GM18508 (cell line): Measurements from ENCODE around the gene ANGPTL1.

Experiments used
- ATAC-seq: cut with Tn5 transposase; IDR thresholded peaks from one replicate; pipeline ENCODE4 v1.9.1; 2021; ENCODE audit warnings: moderate number of reproducible peaks; ENCODE audit not compliant: insufficient read depth, unreplicated experiment

The ANGPTL1 gene, protein sequence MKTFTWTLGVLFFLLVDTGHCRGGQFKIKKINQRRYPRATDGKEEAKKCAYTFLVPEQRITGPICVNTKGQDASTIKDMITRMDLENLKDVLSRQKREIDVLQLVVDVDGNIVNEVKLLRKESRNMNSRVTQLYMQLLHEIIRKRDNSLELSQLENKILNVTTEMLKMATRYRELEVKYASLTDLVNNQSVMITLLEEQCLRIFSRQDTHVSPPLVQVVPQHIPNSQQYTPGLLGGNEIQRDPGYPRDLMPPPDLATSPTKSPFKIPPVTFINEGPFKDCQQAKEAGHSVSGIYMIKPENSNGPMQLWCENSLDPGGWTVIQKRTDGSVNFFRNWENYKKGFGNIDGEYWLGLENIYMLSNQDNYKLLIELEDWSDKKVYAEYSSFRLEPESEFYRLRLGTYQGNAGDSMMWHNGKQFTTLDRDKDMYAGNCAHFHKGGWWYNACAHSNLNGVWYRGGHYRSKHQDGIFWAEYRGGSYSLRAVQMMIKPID

DNA sequence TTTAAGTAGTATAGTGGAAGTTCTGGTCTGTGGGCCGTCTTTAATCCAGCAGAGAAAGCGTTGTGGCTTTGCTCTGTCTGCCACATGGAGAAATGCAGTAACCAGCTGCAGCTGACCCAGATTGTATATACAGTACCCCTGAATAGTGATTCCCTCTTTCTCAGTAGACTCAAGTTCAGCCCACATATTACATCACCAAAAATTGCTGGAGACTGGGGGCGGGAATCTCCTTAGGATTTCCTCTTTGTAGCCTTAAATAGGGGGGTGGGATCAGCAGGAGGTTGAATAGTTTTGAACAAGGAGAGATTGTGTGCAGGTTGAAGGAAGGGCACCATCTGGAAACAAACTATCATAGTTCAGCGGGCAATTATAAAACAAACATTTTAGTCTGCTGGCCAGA is at the start of gene ANGPTL1:
ANGPTL1 (minus strand) TSS at position 134 of the 400 bp plus-strand sequence. CDS start 5,301 bp downstream, outside the sequence.
- ATAC-seq: no peak

DNA sequence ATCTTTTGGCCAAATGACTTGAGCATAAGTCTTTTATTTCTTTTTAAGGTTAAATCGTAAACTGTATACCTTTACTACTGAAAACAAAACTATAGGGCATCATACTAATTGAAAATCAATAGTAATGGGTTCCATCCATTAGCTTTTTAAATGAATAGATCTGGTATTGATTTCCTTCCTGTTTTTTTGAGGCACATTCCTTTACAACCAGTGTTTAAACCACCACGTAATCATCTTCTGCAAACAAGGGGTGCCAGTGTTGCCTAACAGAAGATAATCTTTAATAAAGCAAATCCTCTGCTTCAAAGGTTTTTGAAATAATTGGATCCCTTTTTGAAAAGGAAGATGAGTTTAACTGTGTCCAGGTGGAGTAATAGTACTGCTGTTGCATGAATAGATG is 48.7 kb upstream of the ANGPTL1 start:
- ATAC-seq: no peak

DNA sequence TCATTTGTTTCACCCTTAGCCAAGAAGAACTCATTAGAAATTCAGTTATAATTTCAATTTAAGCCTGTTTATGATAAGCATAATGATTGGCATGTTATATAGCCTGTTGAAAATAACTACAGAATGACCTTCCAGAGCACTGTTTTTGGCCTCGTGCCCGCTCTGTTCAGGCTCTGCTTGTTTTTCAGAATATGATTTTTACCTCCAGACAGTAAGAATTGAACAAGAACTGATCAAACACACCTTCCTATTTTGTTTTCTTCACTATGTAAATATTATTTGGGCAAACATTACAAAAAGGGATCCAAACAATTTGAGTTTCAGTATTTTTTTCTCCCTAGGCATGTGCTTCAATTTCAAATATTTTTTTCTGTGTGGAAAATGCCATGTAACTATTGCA is 48.1 kb upstream of the ANGPTL1 start:
- no peak for ATAC-seq

DNA sequence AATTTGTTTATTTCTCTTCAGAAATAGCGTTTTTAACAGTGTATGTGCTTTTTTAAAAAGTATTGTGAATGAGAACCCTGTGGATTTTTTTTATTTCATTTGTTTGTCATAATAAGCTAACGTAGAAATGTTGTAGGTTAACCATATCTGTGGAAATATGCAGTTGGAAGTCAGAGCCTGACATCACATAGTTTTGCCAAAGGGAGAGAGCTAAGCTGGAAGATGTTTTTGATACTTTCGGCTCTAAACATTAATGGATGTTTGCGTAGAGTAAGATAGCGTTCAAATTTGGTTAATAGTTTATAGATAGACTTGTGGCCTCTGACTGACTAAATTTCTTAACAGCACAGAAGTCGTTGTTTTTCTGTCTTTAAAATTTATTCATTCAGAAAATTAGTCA is 47.4 kb upstream of the ANGPTL1 start:
- ATAC-seq: no peak

DNA sequence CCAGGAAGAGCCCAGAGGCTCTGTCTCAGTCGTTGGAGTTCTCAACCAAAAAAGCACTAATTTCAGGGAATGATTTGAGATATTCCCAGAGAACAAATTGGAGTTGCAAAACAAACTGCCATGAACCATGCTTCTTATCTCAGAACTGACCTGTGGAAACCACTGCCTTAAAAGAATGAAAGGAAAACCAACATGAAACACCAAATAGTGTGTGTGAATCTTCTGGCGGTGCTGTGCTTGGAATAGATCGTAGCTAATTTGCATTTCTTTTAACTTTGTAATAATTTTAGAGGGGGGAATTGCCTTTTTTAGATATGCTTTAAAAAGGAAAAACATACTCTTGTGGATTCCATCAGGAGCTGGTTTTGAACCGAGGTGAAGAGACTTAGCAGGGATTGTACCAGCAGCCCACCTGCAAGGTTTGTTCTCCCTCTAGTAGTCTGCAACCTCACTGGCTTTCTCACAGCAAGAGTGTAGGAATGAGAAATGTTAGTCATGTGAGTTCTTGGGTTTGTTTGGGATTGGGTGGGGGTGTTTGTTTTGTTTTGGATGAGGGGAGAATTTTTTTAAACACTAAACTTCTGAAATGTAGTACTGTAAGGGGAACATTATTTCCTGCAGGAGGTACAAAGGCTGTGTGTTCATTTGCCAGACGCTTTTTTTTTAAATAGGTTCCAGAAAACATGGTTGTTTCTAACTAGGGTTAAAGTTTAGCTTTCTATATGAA is 45.7 kb upstream of the ANGPTL1 start:
- ATAC-seq: no peak

DNA sequence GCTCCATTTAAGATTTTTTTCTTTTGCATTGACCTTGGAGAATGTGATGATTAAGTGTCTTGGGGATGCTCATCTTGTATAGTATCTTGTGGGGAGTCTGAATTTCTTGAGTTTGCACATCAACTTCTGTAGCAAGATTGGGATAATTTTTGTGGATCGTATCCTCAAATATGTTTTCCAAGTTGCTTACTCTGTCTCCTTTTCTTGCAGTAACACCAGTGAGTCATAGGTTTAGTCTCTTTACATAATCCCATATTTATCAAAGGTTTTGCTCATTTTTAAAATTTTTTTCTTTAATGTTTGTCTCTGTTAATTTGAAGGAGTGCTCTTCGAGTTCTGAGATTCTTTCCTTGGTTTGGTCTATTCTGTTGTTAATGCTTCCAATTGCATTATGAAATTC is 41.7 kb upstream of the ANGPTL1 start:
- ATAC-seq: no peak

DNA sequence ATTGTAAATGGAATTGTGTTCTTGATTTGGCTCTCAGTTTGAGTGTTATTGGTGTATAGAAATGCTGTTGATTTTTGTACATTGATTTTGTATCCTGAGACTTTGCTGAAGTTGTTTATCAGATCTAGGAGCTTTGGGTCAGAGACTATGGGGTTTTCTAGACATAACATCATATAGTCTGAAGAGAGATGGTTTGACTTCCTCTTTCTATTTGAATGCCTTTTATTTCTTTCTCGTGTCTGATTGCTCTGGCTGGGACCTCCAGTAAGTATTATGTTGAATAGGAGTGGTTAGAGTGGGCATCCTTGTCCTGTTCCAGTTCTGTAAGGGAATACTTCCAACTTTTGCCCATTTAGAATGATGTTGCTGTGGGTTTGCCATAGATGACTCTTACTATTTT is 39.1 kb upstream of the ANGPTL1 start:
- no peak for ATAC-seq

DNA sequence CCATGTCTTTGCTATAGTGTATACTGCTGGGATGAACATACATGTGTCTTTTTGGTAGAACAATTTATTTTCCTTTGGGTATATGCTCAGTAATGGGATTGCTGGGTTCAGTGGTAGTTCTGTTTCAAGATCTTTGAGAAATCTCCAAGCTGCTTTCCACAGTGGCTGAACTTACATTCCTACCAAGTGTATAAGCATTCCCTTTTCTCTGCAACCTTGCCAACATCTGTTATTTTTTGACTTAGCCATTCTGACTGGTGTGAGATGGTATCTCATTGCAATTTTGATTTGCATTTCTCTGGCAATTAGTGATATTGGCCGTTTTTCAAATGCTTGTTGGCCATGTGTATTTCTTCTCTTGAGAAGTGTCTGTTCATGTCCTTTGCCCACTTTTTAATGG is 37.5 kb upstream of the ANGPTL1 start:
- no peak for ATAC-seq

DNA sequence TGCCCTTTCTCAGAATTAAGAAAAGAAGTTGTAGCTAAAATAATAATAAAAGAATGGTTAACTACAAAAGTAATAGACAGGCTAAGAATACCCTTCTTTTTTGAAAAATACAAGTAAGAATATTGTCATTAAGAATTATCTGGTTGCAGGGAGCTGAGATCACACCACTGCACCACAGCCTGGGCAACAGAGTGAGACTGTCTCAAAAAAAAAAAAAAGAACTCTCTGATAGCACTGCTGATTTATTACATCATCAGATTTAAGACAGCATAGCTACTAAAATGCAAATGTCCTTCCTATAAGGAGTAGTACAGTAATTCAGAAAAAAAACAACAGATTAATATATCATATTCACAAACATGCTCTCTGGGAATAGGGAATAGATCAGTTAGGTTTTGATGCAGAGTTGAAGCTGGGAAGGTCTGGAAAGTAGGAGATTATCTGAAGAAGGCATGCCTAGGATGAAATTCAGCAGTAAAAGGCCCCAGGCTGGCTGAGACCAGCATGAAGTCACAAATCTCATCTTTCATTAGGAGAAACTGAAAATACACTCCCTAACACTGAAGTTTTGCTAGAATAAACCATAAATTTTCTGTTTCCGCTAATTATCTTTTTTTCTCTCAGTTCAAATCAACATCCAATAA is 30.7 kb upstream of the ANGPTL1 start:
- no peak for ATAC-seq

DNA sequence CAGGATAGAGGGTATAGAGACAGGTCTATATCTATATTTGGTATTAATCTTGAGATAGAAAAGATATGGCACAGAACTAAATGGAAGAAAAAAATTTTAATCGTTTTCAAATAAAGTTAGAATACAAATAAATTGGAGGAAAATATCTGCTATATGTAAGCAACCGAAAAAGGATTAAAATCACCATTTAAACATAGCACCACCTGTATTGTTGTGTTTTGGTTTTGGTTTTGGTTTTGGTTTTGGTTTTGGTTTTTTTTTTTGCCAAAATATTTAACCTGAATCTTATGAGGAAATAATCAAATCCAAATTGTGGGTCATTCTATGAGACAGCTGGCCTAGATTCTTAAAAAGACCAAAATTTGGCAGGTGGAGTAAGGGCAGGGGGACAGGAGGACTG is 28.5 kb upstream of the ANGPTL1 start:
- ATAC-seq: no peak

DNA sequence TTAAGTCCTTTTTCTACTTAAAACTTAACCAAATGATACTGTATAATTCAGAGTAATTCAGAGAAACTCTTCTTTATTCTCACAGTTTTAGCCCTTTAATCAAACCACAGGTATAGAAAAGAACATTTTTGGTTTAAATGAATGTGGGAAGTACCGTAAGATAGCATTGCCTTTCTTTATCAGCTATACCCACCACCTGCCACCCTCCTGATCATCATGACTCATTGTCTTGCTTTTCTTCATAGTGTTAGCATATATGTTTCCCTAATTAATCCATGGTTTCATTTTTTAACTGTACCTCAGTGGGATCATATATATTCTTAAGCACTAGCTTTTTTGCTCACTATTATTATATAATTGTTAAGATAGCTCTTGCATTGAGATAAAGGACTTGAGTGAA is 27.5 kb upstream of the ANGPTL1 start:
- no peak for ATAC-seq

DNA sequence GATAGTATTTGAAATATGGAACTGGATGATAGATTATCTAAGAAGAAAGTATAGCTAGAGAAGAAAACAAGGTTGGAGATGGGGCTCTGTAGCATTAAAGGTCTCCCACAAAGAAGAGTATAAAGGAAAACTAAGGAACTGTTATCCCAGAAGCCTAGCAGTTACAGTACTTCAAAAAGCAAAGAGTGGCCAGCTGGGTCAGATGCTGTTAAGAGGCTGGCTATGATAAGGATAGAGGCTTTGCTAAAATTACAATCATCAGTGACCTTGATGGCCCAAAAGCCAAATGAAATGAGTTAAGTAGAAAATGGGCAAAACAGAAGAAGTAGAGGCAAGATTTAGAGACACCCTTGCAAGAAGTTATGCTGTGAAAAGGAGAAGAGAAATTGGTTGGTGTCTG is 25.1 kb upstream of the ANGPTL1 start:
- ATAC-seq: no peak

DNA sequence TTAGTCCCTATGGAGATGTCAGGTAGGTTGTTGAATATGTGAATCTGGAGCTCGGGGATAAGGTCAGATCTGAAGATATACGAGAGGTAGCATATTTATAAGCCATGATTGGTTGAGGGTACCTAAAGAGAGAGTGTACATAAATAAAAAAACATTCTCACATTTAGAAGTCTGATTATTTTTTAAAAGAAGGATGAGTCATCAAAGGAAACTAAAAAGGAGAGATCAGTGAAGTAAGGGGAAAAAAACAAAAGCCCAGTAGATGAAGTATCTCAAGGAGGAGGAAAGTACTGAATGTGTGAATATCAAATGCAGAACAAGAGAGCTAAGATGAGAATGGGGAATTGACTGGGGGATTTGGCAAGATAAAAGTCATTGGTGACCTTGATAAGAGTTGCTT is 15.7 kb upstream of the ANGPTL1 start:
- no peak for ATAC-seq

DNA sequence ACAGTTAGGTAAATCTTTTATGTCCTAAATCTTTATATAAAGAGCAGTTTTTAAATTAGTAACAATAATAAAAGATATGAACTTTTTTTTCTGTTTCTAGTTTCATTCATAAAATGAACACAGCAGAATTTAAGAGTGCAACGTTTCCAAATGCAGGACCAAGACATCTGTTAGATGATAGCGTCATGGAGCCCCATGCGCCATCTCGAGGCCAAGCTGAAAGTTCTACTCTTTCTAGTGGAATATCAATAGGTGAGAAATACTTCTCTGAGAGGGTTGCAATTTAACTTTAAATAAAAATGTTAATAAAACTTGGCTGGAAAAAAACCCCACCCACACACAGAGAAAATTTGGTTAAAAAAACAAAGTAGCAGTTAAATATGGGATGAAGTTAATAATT is 15.0 kb upstream of the ANGPTL1 start:
- no peak for ATAC-seq

DNA sequence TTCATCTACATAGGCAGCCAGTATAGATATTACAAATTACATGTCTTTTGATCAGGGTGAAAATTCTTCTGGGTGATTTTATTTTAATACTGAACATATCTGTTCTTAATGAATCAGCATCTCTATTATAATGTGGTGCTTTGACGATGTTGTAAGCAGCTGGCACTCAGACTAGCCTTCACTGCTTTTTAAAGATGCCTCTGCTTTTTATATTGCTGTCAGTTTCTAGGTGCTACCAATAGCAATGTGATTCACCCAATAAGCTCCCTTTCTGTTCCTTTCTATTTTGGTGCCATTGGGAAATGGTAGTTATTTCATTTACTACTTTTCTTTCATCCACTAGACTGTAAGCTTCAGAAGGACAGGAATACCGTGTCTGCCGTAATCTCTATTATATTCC is 11.1 kb upstream of the ANGPTL1 start:
- no peak for ATAC-seq

DNA sequence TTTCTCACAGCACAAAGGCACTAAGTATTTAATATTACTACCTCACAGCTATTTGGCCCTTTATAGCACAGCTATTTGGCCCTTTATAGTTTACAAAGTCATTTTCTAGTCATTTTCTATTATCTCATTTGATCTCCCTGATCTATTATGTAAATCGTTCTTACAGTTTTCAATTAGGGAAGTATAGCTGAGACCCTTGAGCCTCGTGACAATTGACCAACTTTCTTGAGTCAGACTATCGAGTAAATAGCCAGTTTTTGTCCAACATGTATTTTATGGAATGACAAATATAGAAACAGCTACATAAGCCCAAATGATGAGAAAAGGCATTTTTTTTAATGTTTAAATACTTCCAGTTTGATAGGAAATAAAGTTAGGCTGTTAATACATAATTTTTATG is 7.0 kb upstream of the ANGPTL1 start:
- ATAC-seq: no peak

DNA sequence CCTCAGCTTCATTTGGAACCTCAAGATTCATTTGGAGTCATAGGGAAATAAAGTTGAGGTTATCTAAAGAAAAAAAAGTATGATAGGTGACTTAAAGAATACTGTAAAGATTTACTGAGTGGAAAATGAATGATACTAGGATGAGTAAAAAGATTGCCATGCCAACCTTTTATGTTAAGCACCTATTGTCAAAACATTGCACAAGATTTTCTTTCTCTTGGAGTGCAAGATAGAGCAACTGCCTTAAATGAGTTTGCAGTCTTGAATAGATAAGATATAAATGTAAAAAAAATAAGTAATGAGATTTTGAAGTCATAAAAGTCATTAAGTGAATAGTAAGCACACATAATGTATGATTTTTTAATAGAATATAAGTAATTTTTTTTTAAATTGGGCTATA is 5.1 kb upstream of the ANGPTL1 start:
- no peak for ATAC-seq

DNA sequence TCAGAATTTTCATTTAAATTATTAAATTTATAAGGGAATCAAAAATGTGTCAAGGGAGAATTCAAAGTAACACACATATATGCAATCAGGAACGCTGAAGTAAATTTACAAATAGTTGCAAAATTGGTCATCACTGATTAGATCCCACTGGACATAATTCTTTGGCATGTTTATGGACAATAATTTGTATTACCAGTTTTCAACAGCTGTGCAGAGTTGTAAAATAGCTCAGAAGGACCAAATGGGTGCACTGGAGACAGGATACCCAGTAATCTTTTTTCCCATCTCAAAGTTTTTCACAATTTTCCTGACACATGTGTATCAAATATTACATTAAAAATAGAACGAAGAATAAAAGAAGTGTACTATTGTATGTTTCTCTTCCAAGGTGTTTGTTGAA is 4.1 kb upstream of the ANGPTL1 start:
- no peak for ATAC-seq

DNA sequence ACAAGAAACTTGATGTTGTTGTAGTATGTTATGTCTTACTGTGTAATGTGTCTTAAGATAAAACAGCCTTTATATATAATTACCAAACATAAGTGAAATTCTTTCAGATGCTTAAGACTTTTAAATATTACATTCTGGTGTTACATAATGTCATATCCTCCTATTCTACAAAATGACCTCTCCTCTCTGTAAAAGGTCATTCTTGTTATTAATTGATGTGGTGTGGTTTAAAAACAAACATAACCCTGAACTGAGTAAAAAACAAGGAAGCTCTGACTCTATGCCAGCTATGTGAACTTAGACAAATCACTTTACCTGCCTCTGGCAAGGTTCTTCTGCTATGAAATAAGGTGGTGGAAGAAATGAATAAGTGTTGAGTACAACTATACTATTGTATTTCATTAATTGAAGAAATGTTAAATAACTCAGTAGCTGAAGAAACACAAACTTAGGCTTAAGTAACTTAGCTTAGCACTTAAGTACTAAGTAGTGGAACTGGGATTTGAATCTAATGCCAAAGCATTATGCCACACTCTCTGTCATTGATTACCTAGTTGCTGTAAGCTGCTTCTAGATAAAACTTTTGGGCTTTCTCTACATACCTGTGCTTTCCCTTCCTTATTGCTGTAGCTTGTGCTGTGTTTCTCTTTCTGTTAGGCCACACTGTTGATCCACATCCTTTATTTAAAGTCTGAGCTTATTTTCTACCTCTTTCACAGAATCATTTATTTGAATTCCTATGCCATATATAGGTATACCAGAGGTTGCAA is 859 bp upstream of the ANGPTL1 start:
- no peak for ATAC-seq

DNA sequence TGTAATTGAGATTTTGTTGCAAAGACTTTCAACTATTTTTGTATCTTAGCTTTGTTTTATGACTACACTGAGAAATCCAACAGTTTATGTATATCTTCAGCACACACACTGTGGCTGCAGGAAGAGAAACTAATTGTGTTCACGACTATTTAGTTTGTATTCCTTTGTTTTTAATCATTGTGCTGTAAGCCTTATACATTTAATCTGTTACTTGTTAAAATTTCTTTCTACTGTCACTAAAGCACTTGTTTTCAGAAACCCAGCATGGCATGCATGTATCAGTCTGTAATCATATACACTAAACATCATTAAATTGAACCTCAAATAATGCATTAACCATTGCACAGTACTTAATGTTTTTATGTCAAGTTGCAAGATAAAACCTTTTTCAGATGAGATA is 656 bp downstream of the ANGPTL1 start:
- ATAC-seq: no peak
